Measurements from ENCODE around the gene CMTM1.

Gene CMTM1

GRCh38 chr16:66617010-66617434 lies 50.8 kb downstream of the CMTM1 start:
- TF ChIP-seq GATA3 (IDR thresholded peaks at IDR 0.05; ENCODE audit: low read depth, low read length) (no peak), GATA2 (IDR thresholded peaks at IDR 0.05; ENCODE audit: low read depth, low read length) (no peak)

- TF ChIP-seq GATA3 (IDR thresholded peaks at IDR 0.05; ENCODE audit: low read depth, low read length), result no peak
- TF ChIP-seq GATA2 (IDR thresholded peaks at IDR 0.05; ENCODE audit: low read depth, low read length), result no peak
Observed at GRCh38 chr16:66617728-66618127, 51.5 kb downstream of the CMTM1 start.

- TF ChIP-seq GATA2 (IDR thresholded peaks at IDR 0.05; ENCODE audit: low read depth, low read length) (no peak), GATA3 (IDR thresholded peaks at IDR 0.05; ENCODE audit: low read depth, low read length) (no peak)
Observed at GRCh38 chr16:66618588-66619375, 52.5 kb downstream of the CMTM1 start.

GRCh38 chr16:66619534-66620428 lies 53.5 kb downstream of the CMTM1 start:
- no peak for TF ChIP-seq GATA3 (IDR thresholded peaks at IDR 0.05; ENCODE audit: low read depth, low read length)
- TF ChIP-seq GATA2 (IDR thresholded peaks at IDR 0.05; ENCODE audit: low read depth, low read length), result no peak

DNA sequence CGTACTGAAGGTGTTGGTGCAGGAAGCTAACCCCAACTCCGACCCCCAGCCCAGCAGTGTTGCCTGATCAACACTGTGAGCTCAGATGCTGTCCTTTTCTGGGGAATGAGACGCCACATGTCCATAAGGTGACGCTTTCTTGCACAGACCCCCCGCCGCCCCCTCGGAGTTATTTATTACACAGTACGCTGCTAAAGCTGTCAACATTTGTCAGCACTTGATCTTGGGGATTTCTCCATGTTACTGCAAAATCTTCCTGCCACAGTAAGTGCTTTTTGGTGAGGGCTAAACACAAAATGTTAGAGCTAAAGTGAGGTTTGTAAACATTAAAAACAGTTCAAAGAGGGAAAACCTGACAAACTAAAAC lies 54.2 kb downstream of the CMTM1 start:
- TF ChIP-seq GATA2 (IDR thresholded peaks at IDR 0.05; ENCODE audit: low read depth, low read length) (no peak), GATA3 (IDR thresholded peaks at IDR 0.05; ENCODE audit: low read depth, low read length) (no peak)

GRCh38 chr16:66621973-66622372 lies 55.7 kb downstream of the CMTM1 start:
- TF ChIP-seq GATA3 (IDR thresholded peaks at IDR 0.05; ENCODE audit: low read depth, low read length) (no peak), GATA2 (IDR thresholded peaks at IDR 0.05; ENCODE audit: low read depth, low read length) (no peak)

- no peak for TF ChIP-seq GATA3 (IDR thresholded peaks at IDR 0.05; ENCODE audit: low read depth, low read length)
- no peak for TF ChIP-seq GATA2 (IDR thresholded peaks at IDR 0.05; ENCODE audit: low read depth, low read length)
Observed at GRCh38 chr16:66622863-66623262, 56.6 kb downstream of the CMTM1 start.

GRCh38 chr16:66623755-66624154 lies 57.5 kb downstream of the CMTM1 start:
- no peak for TF ChIP-seq GATA2 (IDR thresholded peaks at IDR 0.05; ENCODE audit: low read depth, low read length)
- TF ChIP-seq GATA3 (IDR thresholded peaks at IDR 0.05; ENCODE audit: low read depth, low read length), result no peak
